A549 (cell line): ENCODE results near the gene ZNF429. TPM values are rescaled to one million over a fixed set of nuclear protein-coding genes. Genes with fewer than 3 reads are reported as not detected.
A peak's percentile ranks its signal among the peaks of the same experiment; 100 is the strongest.

Experiments
- ATAC-seq, 2 experiments: fragments of 200-7000 bp in 1 of 2; fragments of >200 bp in 1 of 2; cut with Nextera tagmentation in 1 of 2; cut with Tn5 transposase in 1 of 2; 3 replicates each; pipeline versions ENCODE4 v1.8.0 to v1.9.1; 2018 to 2020; ENCODE audit warnings: mild to moderate bottlenecking in 1 of 2, moderate library complexity in 1 of 2
- CTCF ChIA-PET: fragments of 300-600 bp; sonication (Branson Sonifier 250); formaldehyde crosslinking; extraction: SDS; loops from one replicate; lab custom pipeline; 2021; ENCODE audit warnings: antibody characterized with exemption, inconsistent platforms; lab: Yijun Ruan, JAX
- POLR2A ChIA-PET: fragments of 350-600 bp; formaldehyde crosslinking; extraction: SDS; loops from one replicate; lab custom pipeline; 2021; ENCODE audit warnings: antibody characterized with exemption, inconsistent platforms; lab: Yijun Ruan, JAX
- DNase-seq, 2 experiments: peaks; one replicate each; pipeline versions ENCODE4 v3.0.0 to v3.0.0-alpha.2; 2011 to 2016; ENCODE audit warnings: low read depth in 1 of 2, low spot score in 1 of 2
- FAIRE-seq: peaks from 2 replicates; lab custom pipeline; 2011; peaks lifted over from hg19 to GRCh38; lab: Jason Lieb, UNC
- H3K27ac ChIP-seq, 2 experiments: fragments of >200 bp; sonication (Bioruptor Twin); formaldehyde crosslinking; 3 replicates each; pipeline ENCODE4 v1.5.1; 2016 to 2017
- H3K4me1 ChIP-seq: fragments of >200 bp; sonication (Bioruptor Twin); formaldehyde crosslinking; 3 replicates; pipeline ENCODE4 v1.6.1; 2016
- H3K4me2 ChIP-seq: fragments of >200 bp; sonication (Bioruptor Twin); formaldehyde crosslinking; 3 replicates; pipeline ENCODE4 v1.6.1; 2016
- H3K4me3 ChIP-seq: fragments of >200 bp; sonication (Bioruptor Twin); formaldehyde crosslinking; 3 replicates; pipeline ENCODE4 v1.5.1; 2016
- H3K9me3 ChIP-seq: fragments of >200 bp; sonication (Bioruptor Twin); formaldehyde crosslinking; 3 replicates; pipeline ENCODE4 v1.6.1; 2016
- CEBPB ChIP-seq, 2 experiments: fragments of >200 bp in 1 of 2; sonication (Bioruptor Twin) in 1 of 2; formaldehyde crosslinking in 1 of 2; IDR thresholded peaks; 2 replicates each; pipeline ENCODE4 v1.6.1; 2012 to 2016
- CHD4 ChIP-seq: fragments of 200-600 bp; sonication (generic); IDR thresholded peaks from 2 replicates; pipeline ENCODE4 v1.6.1; 2016; ENCODE audit warnings: antibody characterized with exemption, mild to moderate bottlenecking, borderline replicate concordance
- E2F6 ChIP-seq: IDR thresholded peaks from 2 replicates; pipeline ENCODE4 v1.6.1; 2012; ENCODE audit warnings: low read depth, borderline replicate concordance
- FOXS1 ChIP-seq: fragments of 250-450 bp; sonication (Bioruptor Pico); IDR thresholded peaks from 2 replicates; pipeline ENCODE4 v1.5.0; 2020; ENCODE audit warnings: mild to moderate bottlenecking, moderate library complexity
- HDAC2 ChIP-seq: fragments of 200-600 bp; sonication (generic); IDR thresholded peaks from 2 replicates; pipeline ENCODE4 v1.6.1; 2016
- KDM1A ChIP-seq: fragments of 200-600 bp; sonication (generic); IDR thresholded peaks from 2 replicates; pipeline ENCODE4 v1.6.1; 2016; ENCODE audit warnings: low read depth, mild to moderate bottlenecking
- POLR2A ChIP-seq: IDR thresholded peaks from 2 replicates; pipeline ENCODE4 v1.6.1; 2012; ENCODE audit warnings: mild to moderate bottlenecking, low read length
- RARB ChIP-seq: fragments of 250-450 bp; sonication (Bioruptor Pico); IDR thresholded peaks from 2 replicates; pipeline ENCODE4 v1.8.0; 2021; ENCODE audit warnings: mild to moderate bottlenecking, moderate library complexity
- RFX5 ChIP-seq: fragments of 450-650 bp; IDR thresholded peaks from 2 replicates; pipeline ENCODE4 v1.7.1; 2014; ENCODE audit warnings: antibody characterized with exemption, mild to moderate bottlenecking, moderate library complexity
- SMC3 ChIP-seq: fragments of >200 bp; sonication (Bioruptor Twin); formaldehyde crosslinking; IDR thresholded peaks from 3 replicates; pipeline ENCODE4 v1.6.1; 2018; ENCODE audit warnings: inconsistent platforms
- TFCP2L1 ChIP-seq: fragments of 250-450 bp; sonication (Bioruptor Pico); IDR thresholded peaks from 2 replicates; pipeline ENCODE4 v1.5.0; 2021; ENCODE audit warnings: mild to moderate bottlenecking
- TP53 ChIP-seq: fragments of 250-450 bp; sonication (Bioruptor Pico); IDR thresholded peaks from 2 replicates; pipeline ENCODE4 v1.5.0; 2021; ENCODE audit warnings: mild to moderate bottlenecking, moderate library complexity
- ZNF302 ChIP-seq: fragments of 250-450 bp; sonication (Bioruptor Pico); IDR thresholded peaks from 2 replicates; pipeline ENCODE4 v1.9.0; 2021; ENCODE audit warnings: inconsistent platforms, mild to moderate bottlenecking, moderate library complexity
- WGBS: methylation state at CpG from one replicate; pipeline ENCODE4 v1.1.6; 2017; ENCODE audit errors: missing lambda C conversion rate; 5-methylcytosine and 5-hydroxymethylcytosine counted together
- polyA minus RNA-seq: library from RNA; depleted of rRNA, polyadenylated mRNA; stranded (reverse); fragments of >200 nt; gene quantifications from 2 replicates; pipeline ENCODE4 v1.2.3, GENCODE V29; 2011; rRNA and poly(A)+ RNA removed
- polyA plus RNA-seq, 4 experiments: library from polyadenylated mRNA; depleted of rRNA in 3 of 4; stranded (reverse); fragments of >200 nt; fragmentation: RNase III in 1 of 4; extraction: RNeasy Plus Mini Kit Qiagen cat#74134 plus additional on column Dnase treatment in 1 of 4; gene quantifications; 2 replicates in 3 of 4; 3 replicates in 1 of 4; pipeline ENCODE4 v1.2.3, GENCODE V29; 2011 to 2017
- TF ChIP-seq, protein P1 (sequence below): fragments of 200-600 bp; sonication (generic); IDR thresholded peaks from 2 replicates; pipeline ENCODE4 v1.6.1; 2016; ENCODE audit warnings: antibody characterized with exemption, mild to moderate bottlenecking, moderate library complexity
- TF ChIP-seq, protein P2 (sequence below): fragments of 250-450 bp; sonication (Bioruptor Pico); IDR thresholded peaks from 2 replicates; pipeline ENCODE4 v1.5.0; 2021; ENCODE audit warnings: mild to moderate bottlenecking, moderate library complexity, borderline replicate concordance
- TF ChIP-seq, protein P3 (sequence below): fragments of 450-650 bp; IDR thresholded peaks from 2 replicates; pipeline ENCODE4 v1.6.1; 2014; ENCODE audit warnings: antibody characterized with exemption

The ZNF429 gene
- polyA plus RNA-seq (2011; rRNA removed) (not detected in 2 replicates), polyA plus RNA-seq (2017; fragmentation: RNase III; extraction: RNeasy Plus Mini Kit Qiagen cat#74134 plus additional on column Dnase treatment) (not detected in 3 replicates), polyA minus RNA-seq (not detected in 2 replicates)
- polyA plus RNA-seq (2012; cell fraction: cytosol; rRNA removed): not detected in 2 replicates
- polyA plus RNA-seq (2012; cell fraction: nucleus; rRNA removed): not detected in 2 replicates

- ATAC-seq (no peak), FAIRE-seq (no peak), DNase-seq (peak in 1 of 2 experiments; percentile 4)
- Histone ChIP-seq H3K4me1 (no peaks in the 10 kb centered on the region), H3K9me3 (no peaks in the 10 kb centered on the region; the same call in 1 of the 3 replicates), H3K4me2 (no peak within 1 kb of the TSS), H3K27ac (no peak within 1 kb of the TSS), H3K4me3 (no peak within 1 kb of the TSS)
- no peak for TF ChIP-seq ZNF302
- peak; percentile 41; the same call in 1 of the 2 replicates for TF ChIP-seq RFX5
- ChIA-PET CTCF (interaction anchor here (0.6 kb wide), 1 partner anchor 1001 kb away, joined by 5 read pairs; no protein-coding TSS in a partner anchor), POLR2A (no interaction called here)
- WGBS: 2% methylated on average over 13 of the region's 43 CpGs
Observed at GRCh38 chr19:21505459-21506451, at the start of gene ZNF429. TSS of gene ZNF429 (plus strand) at chr19:21505602. CDS start at chr19:21505772, 170 bp downstream.

DNA sequence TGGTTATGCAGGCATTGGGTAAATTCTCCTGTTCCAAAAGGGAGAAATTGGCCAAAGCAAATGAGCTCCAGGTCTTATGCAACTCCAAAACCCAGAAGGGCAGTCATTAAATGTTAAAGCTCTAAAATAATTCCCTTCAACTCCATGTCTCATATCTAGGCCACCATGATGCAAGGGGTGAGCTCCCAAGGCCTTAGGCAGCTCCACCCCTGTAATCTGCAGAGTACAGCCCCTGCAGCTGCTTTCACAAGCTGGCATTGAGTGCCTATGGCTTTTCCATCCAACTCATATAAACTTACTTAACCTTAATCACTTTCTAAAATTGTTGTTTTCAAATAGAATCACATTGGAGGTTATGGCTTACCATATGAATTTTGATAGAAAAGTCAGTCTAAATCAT is 44.7 kb upstream of the ZNF429 start:
- H3K4me3 ChIP-seq: no peak overlapping the region
- no peak for ATAC-seq
- H3K27ac ChIP-seq: no peak overlapping the region
- POLR2A ChIA-PET: no interaction called here
- H3K9me3 ChIP-seq: no peaks in the 10 kb centered on the region; the same call in 2 of the 3 replicates
- no peak overlapping the region for H3K4me2 ChIP-seq
- no peak for FAIRE-seq
- TF ChIP-seq HDAC2 (no peak), KDM1A (no peak), CHD4 (no peak), ZNF302 (no peak), TP53 (CRISPR knock-in tag) (no peak), CEBPB (IDR thresholded peaks at IDR 0.05) (no peak), FOXS1 (no peak), TFCP2L1 (CRISPR knock-in tag) (no peak), POLR2A (no peak), SMC3 (no peak), RARB (CRISPR knock-in tag) (no peak), E2F6 (no peak)
- TF ChIP-seq, protein P1, sequence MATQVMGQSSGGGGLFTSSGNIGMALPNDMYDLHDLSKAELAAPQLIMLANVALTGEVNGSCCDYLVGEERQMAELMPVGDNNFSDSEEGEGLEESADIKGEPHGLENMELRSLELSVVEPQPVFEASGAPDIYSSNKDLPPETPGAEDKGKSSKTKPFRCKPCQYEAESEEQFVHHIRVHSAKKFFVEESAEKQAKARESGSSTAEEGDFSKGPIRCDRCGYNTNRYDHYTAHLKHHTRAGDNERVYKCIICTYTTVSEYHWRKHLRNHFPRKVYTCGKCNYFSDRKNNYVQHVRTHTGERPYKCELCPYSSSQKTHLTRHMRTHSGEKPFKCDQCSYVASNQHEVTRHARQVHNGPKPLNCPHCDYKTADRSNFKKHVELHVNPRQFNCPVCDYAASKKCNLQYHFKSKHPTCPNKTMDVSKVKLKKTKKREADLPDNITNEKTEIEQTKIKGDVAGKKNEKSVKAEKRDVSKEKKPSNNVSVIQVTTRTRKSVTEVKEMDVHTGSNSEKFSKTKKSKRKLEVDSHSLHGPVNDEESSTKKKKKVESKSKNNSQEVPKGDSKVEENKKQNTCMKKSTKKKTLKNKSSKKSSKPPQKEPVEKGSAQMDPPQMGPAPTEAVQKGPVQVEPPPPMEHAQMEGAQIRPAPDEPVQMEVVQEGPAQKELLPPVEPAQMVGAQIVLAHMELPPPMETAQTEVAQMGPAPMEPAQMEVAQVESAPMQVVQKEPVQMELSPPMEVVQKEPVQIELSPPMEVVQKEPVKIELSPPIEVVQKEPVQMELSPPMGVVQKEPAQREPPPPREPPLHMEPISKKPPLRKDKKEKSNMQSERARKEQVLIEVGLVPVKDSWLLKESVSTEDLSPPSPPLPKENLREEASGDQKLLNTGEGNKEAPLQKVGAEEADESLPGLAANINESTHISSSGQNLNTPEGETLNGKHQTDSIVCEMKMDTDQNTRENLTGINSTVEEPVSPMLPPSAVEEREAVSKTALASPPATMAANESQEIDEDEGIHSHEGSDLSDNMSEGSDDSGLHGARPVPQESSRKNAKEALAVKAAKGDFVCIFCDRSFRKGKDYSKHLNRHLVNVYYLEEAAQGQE: no peak
- TF ChIP-seq, protein P2, sequence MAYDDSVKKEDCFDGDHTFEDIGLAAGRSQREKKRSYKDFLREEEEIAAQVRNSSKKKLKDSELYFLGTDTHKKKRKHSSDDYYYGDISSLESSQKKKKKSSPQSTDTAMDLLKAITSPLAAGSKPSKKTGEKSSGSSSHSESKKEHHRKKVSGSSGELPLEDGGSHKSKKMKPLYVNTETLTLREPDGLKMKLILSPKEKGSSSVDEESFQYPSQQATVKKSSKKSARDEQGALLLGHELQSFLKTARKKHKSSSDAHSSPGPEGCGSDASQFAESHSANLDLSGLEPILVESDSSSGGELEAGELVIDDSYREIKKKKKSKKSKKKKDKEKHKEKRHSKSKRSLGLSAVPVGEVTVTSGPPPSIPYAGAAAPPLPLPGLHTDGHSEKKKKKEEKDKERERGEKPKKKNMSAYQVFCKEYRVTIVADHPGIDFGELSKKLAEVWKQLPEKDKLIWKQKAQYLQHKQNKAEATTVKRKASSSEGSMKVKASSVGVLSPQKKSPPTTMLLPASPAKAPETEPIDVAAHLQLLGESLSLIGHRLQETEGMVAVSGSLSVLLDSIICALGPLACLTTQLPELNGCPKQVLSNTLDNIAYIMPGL: no peak
- TF ChIP-seq, protein P3, sequence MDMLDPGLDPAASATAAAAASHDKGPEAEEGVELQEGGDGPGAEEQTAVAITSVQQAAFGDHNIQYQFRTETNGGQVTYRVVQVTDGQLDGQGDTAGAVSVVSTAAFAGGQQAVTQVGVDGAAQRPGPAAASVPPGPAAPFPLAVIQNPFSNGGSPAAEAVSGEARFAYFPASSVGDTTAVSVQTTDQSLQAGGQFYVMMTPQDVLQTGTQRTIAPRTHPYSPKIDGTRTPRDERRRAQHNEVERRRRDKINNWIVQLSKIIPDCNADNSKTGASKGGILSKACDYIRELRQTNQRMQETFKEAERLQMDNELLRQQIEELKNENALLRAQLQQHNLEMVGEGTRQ: no peak
- TF ChIP-seq, all 56 proteins: peak for 0
- H3K4me1 ChIP-seq: no peaks in the 10 kb centered on the region
- CTCF ChIA-PET: no interaction called here
- no peak for DNase-seq
